ENCODE measurements around the gene BCL7B. TPM values are rescaled to one million over a fixed set of nuclear protein-coding genes. Genes with fewer than 3 reads are reported as not detected.

BCL7B gene
- total RNA-seq, 1 donor from 2014 or later, result 82.9 TPM

- Histone ChIP-seq H3K27me3 (ENCODE audit: low read depth) (no peaks in the 10 kb centered on the region), H3K9me3 (replicated peaks) (no peaks in the 10 kb centered on the region), H3K27ac (replicated peaks) (peak overlapping the region; percentile 96), H3K4me3 (peak overlapping the region; percentile 93), H3K36me3 (peaks cover 2% of the 10 kb centered on the region), H3K4me1 (peaks cover 63% of the 10 kb centered on the region)
- intact Hi-C loops (cut with micrococcal nuclease), result no loop called here
- no peak for TF ChIP-seq CTCF (IDR thresholded peaks at IDR 0.05; ENCODE audit: borderline replicate concordance)
- DNase-seq, result peak; percentile 74
Measured at GRCh38 chr7:73521636-73522104, 35.8 kb downstream of the BCL7B start.

GRCh38 chr7:73520673-73521635 lies 36.5 kb downstream of the BCL7B start:
- Histone ChIP-seq H3K4me1 (peaks cover 64% of the 10 kb centered on the region), H3K36me3 (peaks cover 10% of the 10 kb centered on the region), H3K9me3 (replicated peaks) (no peaks in the 10 kb centered on the region), H3K27ac (replicated peaks) (peak overlapping the region; percentile 96), H3K27me3 (ENCODE audit: low read depth) (no peaks in the 10 kb centered on the region), H3K4me3 (peak overlapping the region; percentile 93)
- intact Hi-C loops (cut with micrococcal nuclease), result no loop called here
- DNase-seq, result no peak
- TF ChIP-seq CTCF (IDR thresholded peaks at IDR 0.05; ENCODE audit: borderline replicate concordance), result no peak

DNA sequence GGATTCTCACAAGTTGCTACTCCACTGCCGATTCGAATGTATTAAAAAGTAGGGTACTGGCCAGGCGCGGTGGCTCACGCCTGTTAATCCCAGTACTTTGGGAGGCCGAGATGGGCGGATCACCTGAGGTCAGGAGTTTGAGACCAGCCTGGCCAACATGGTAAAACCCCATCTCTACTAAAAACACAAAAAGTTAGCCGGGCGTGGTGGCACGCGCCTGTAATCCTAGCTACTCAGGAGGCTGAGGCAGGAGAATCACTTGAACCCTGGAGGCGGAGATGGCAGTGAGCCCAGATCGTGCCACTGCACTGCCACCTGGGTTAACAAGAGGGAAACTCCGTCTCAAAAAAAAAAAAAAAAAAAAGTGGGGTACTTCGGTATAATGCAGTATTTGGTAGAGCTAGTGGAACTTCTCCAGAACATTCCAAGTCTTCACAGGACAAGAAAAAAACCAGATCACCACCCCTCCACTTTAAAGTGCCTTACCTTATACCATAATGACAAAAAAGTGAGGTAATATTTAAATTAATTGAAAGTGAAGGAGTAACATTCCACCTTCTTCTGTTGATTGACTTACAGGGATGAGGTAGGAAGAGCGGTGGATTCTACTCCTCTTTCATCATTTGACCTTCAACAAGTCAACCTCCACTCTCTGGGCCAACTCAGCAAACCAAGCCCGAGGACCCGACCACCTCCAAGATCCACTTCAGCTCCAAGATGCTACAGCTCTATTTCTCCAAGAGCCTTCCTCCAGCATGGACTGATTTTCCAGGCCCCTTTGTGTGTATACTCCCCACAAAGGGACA lies 37.4 kb downstream of the BCL7B start:
- H3K4me1 ChIP-seq, result peaks cover 66% of the 10 kb centered on the region
- TF ChIP-seq CTCF (IDR thresholded peaks at IDR 0.05; ENCODE audit: borderline replicate concordance), result no peak
- intact Hi-C loops (cut with micrococcal nuclease), result no loop called here

GRCh38 chr7:73518470-73518869 lies 39.0 kb downstream of the BCL7B start:
- intact Hi-C loops (cut with micrococcal nuclease), result no loop called here
- peak overlapping the region; percentile 93 for H3K4me3 ChIP-seq
- no peaks in the 10 kb centered on the region for H3K9me3 ChIP-seq (replicated peaks)
- TF ChIP-seq CTCF (IDR thresholded peaks at IDR 0.05; ENCODE audit: borderline replicate concordance), result no peak
- no peaks in the 10 kb centered on the region for H3K27me3 ChIP-seq (ENCODE audit: low read depth)
- peaks cover 74% of the 10 kb centered on the region for H3K4me1 ChIP-seq
- peaks cover 29% of the 10 kb centered on the region for H3K36me3 ChIP-seq
- no peak for DNase-seq
- H3K27ac ChIP-seq (replicated peaks), result no peak overlapping the region

More for the DNA sequence above, 37.4 kb downstream of the BCL7B start:
- no peak for DNase-seq
- peak overlapping the region; percentile 96 for H3K27ac ChIP-seq (replicated peaks)
- peaks cover 17% of the 10 kb centered on the region for H3K36me3 ChIP-seq
- no peaks in the 10 kb centered on the region for H3K9me3 ChIP-seq (replicated peaks)
- H3K27me3 ChIP-seq (ENCODE audit: low read depth), result no peaks in the 10 kb centered on the region
- H3K4me3 ChIP-seq, result peak overlapping the region; percentile 93

DNA sequence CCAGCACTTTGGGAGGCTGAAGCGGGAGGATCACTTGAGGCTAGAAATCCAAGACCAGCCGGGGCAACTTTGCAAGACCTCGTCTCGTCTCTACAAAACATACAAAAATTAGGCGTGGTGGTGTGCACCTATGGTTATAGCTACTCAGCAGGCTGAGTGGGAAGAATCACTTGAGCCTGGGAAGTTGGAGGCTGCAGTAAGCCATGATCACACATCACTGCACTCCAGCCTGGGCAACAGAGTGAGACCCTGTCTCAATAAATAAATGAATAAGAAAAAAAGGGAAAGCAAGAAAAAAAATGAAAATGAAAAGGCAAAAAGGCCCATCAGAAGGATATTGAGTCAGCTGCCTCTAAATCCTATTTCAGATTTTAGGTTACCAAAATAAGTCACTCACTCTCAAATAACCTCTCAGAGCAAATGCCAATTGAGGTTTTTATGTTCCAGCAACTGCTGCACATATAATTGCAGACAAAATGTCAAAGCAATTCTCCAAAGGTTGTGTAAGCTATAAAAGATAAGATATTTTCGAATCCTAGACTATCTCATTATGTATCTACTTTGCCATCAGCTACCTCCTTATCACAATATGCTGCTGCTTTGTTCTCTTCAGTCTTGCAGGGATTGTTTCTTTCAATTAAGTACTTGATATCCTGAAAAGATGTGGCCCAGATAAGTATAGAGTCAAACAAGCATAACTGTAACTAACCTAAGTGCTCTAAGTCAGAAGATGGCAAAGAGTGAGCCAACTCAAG lies 40.1 kb downstream of the BCL7B start:
- no peak for DNase-seq
- Histone ChIP-seq H3K4me1 (peaks cover 76% of the 10 kb centered on the region), H3K27ac (replicated peaks) (no peak overlapping the region), H3K27me3 (ENCODE audit: low read depth) (no peaks in the 10 kb centered on the region), H3K4me3 (no peak overlapping the region), H3K9me3 (replicated peaks) (no peaks in the 10 kb centered on the region), H3K36me3 (peaks cover 29% of the 10 kb centered on the region)
- no peak for TF ChIP-seq CTCF (IDR thresholded peaks at IDR 0.05; ENCODE audit: borderline replicate concordance)
- intact Hi-C loops (cut with micrococcal nuclease), result no loop called here

Data from left ventricle myocardium inferior (tissue), 1 donor.